NCI-H2227 (cell line): ENCODE results near the gene NRF1.

Source experiments
- DNase-seq: peaks from one replicate; lab custom pipeline; 2025; ENCODE audit not compliant: unreplicated experiment; lab: John Stamatoyannopoulos, UW

Gene NRF1

DNA sequence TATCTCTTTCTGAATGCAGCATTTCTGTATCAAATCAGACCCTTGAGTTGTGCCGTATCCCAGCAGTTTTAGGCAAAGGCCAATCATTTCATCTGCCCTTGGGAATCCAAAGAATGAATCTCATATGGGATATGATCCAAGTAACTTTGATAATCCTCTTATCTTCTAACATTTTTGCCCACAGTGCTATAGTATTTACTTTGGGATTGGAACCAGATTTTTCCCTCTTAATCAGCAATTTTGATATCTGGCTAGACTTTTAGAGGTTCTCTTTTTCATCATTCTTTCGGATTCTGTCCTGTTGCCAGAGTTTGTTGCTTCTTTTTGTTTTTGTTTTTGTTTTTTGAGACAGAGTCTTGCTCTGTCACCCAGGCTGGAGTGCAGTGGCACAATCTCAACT, 118.0 kb downstream of the NRF1 start:
- DNase-seq: no peak

GRCh38 chr7:129730159-129730558, 118.6 kb downstream of the NRF1 start:
- no peak for DNase-seq

GRCh38 chr7:129734400-129734799, 122.9 kb downstream of the NRF1 start:
- DNase-seq: no peak

- DNase-seq: peak; percentile 64
Measured at GRCh38 chr7:129739427-129739826, 127.9 kb downstream of the NRF1 start.

- DNase-seq: no peak
Measured at GRCh38 chr7:129740574-129741410, 129.3 kb downstream of the NRF1 start.

GRCh38 chr7:129741743-129742213, 130.3 kb downstream of the NRF1 start:
- peak; percentile 74 for DNase-seq

GRCh38 chr7:129742256-129742655, 130.7 kb downstream of the NRF1 start:
- peak; percentile 43 for DNase-seq

GRCh38 chr7:129746857-129747529, 135.5 kb downstream of the NRF1 start:
- DNase-seq: no peak

- no peak for DNase-seq
Measured at GRCh38 chr7:129748356-129749109, 137.0 kb downstream of the NRF1 start.

DNA sequence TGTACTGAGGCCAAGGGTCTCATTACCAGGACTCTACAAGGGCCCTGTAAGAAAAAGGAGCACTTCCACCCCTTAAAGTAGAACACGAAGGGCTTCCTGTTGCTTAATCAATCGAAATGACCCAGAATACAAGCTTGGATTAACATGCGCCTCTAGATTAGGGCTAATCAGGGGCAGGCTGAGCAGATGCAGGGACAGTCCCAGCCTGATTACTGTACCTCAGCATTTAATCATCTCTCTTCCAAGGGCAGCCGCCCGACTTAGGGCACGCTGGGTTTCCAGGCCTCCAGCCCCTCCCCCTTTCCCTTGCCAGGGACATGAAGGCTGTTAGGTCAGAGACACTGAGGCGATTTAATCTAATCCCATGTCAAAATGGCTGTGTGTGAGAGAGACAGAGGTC, 138.6 kb downstream of the NRF1 start:
- DNase-seq: no peak

- DNase-seq: no peak
Measured at GRCh38 chr7:129750501-129750900, 139.0 kb downstream of the NRF1 start.

GRCh38 chr7:129751916-129752315, 140.4 kb downstream of the NRF1 start:
- no peak for DNase-seq

GRCh38 chr7:129752760-129753159, 141.2 kb downstream of the NRF1 start:
- no peak for DNase-seq

- DNase-seq: no peak
Measured at GRCh38 chr7:129754406-129754805, 142.9 kb downstream of the NRF1 start.

DNA sequence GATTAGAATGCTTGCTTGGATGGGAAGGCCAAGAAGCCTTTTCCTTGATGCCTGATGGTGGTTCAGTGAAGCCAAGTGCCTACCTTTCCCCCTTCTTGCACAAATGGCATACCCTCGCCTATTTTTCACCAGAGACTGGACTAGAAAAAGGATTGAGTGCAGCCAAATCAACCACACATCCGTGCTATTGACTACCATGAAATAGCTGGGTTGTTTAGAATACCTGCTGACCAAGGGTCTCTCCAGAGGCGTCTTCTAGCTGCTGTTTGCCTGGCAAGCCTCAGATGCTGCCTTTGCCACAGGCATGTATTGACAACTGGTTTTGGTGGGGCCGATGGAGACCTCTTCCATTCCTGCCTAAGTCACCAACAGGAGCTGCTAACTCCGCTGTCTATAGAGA, 146.5 kb downstream of the NRF1 start:
- no peak for DNase-seq

- no peak for DNase-seq
Measured at GRCh38 chr7:129762387-129762969, 151.0 kb downstream of the NRF1 start.

- DNase-seq: no peak
Measured at GRCh38 chr7:129764247-129765084, 152.9 kb downstream of the NRF1 start.

DNA sequence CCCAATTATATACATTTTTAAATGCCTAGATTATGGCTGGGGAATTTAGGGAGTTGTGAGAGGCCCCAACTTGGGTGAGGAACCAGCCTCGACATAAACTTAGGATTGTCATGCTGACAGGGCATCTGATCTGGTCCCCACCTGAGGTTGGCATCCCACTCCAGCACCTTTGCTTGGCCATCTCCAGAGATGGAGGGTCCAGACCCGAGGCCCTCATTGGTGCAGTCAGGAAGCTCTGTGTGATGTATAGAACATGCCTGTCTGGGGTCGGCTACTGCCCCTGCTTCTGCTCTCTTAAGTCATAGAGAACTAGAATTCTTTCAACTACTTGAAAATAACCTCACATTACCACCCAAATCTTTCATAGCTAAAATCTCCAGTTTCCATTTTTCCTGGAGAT, 153.8 kb downstream of the NRF1 start:
- no peak for DNase-seq

DNA sequence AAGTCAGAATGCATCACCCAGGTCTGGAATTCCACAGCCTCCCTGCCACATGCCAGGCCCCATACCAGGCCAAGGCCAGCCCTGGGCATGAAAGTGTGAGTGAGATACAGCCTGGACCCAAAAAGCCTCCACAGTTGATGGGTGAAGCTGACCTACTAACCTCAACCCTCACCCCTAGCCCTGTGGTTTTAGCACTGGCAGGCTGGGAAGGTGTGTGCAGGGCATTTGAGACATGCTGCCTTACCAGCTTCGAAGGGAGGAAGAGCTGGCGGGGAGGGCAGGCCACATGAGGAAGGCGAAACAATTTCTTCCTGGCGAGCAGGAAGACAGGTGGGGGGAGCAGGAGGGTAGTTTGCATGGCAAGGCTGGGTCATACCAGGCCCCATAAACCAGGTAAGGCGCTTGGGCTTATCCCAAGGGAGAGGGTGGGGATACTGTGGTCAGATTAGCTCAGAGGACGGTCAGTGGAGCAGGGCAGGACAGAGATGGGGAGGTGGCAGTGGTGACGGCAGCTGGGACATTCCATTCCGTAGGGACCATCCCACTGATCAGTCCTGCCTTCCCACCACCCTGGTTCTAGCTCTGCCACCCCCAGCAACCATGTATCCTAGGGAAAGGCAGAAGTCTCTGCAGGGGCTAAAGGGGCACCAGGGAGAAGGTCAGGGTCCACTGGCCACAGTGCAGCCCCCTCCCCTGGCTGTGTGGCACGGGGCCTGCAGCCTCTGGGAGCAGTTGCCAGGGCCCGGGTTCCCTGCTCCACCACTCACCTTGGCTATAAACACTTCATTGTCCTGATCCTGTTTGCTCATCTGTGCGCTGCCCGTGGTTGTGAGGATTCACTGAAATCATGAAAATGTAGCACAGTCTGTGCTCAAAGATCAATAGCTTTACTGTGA, 155.8 kb downstream of the NRF1 start:
- DNase-seq: no peak
